Measurements from ENCODE around the gene SHE. TPM values are rescaled to one million over a fixed set of nuclear protein-coding genes. Genes with fewer than 3 reads are reported as not detected.
"Not testable (repeated sequence)": the region's sequence is repeated elsewhere in the genome, so short reads cannot be mapped to it uniquely, and the experiment has no call there.

Gene SHE
- polyA plus RNA-seq, 4 donors = 0.67 to 15.5 (median 3.3) TPM

DNA sequence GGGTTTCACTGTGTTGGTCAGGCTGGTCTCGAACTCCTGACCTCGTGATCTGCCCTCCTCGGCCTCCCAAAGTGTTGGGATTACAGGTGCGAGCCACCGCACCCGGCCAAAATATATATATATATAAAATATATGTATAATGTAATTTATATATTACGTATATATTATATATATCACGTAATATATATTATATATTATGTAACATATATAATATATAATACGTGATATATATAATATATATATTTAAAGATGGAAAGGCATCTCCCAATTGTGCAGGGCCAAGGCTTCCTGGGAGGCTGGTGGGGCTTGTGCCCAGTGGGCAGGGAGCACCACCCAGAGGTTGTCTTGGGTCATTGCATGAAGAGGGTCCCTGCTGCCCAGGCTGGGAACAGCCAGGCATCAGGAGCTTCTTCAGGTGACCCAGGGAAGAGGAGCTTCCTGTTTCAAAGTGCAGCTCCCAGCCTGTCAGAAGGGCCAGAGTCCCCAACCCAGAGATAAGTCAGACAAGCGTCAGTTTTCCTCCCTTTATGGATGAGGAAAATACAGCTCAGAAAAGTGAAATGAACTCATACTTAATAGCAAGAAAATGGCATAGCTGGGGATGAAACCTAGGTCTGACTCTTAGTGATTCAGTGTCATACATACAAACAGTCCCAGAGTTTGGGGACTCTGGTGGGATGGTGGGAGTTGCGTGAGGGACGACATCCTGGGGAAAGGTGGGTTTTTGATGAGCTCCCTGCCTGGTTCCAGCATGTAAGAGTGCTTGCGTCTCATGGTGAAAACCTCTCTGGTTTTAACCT lies 44.3 kb upstream of the SHE start:
- Histone ChIP-seq H3K27ac (ENCODE audit: low read depth in 1 of 3, low read length in 2 of 3) (peak overlapping the region in 1 of 3 donors; percentile 49), H3K27me3 (ENCODE audit: control insufficient read depth in 3 of 3, insufficient read depth in 3 of 3, low read length in 3 of 3) (peaks cover 0 to 9% (median 0%) of the 10 kb centered on the region in 3 donors), H3K4me1 (ENCODE audit: control insufficient read depth in 3 of 3, insufficient read depth in 2 of 3, low read depth in 1 of 3, low read length in 2 of 3) (peaks cover 0 to 8% (median 3%) of the 10 kb centered on the region in 3 donors), H3K9me3 (ENCODE audit: control insufficient read depth in 2 of 2, insufficient read depth in 1 of 2, low read depth in 1 of 2, low read length in 1 of 2) (no peaks in the 10 kb centered on the region), H3K4me3 (ENCODE audit: low read depth in 1 of 3, low read length in 3 of 3) (no peak overlapping the region), H3K36me3 (ENCODE audit: control insufficient read depth in 3 of 3, insufficient read depth in 2 of 3, low read depth in 1 of 3, low read length in 3 of 3) (peaks cover 9 to 27% (median 10%) of the 10 kb centered on the region in 3 donors)
- 79 to 84% (median 81%) methylated on average over 13 of the region's 13 CpGs for WGBS, 3 donors
- DNase-seq (peak; percentile 61 to 83), FAIRE-seq (no peak)

DNA sequence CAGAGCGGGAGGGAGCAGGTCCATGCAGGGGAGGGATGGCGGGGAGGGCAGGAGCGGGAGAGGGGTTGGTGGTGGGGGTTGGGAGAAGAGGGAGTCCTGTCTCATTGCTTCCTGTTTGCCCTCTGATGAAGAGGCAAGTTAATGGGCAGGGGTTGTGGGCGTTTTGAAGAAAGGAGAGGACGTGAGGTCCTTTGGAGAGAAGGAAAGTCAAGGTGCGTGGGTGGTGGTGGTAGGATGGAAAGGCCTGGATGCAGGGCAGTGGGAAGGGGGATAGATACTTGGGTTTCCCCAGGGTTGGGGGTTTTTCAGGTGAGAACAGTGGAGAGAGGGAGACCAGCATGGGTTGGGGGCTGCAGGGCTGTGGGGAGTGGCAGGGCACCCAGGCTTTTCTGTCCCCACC lies 39.0 kb upstream of the SHE start:
- Histone ChIP-seq H3K9me3 (ENCODE audit: control insufficient read depth in 2 of 2, insufficient read depth in 1 of 2, low read depth in 1 of 2, low read length in 1 of 2) (no peaks in the 10 kb centered on the region), H3K4me1 (ENCODE audit: control insufficient read depth in 3 of 3, insufficient read depth in 2 of 3, low read depth in 1 of 3, low read length in 2 of 3) (no peaks in the 10 kb centered on the region), H3K27ac (ENCODE audit: low read depth in 1 of 3, low read length in 2 of 3) (no peak overlapping the region), H3K4me3 (ENCODE audit: low read depth in 1 of 3, low read length in 3 of 3) (no peak overlapping the region), H3K27me3 (ENCODE audit: control insufficient read depth in 3 of 3, insufficient read depth in 3 of 3, low read length in 3 of 3) (peaks cover 0 to 28% (median 2%) of the 10 kb centered on the region in 3 donors), H3K36me3 (ENCODE audit: control insufficient read depth in 3 of 3, insufficient read depth in 2 of 3, low read depth in 1 of 3, low read length in 3 of 3) (no peaks in the 10 kb centered on the region)
- FAIRE-seq (no peak), DNase-seq (no peak)
- 45 to 56% (median 53%) methylated on average over 6 of the region's 6 CpGs for WGBS, 3 donors

DNA sequence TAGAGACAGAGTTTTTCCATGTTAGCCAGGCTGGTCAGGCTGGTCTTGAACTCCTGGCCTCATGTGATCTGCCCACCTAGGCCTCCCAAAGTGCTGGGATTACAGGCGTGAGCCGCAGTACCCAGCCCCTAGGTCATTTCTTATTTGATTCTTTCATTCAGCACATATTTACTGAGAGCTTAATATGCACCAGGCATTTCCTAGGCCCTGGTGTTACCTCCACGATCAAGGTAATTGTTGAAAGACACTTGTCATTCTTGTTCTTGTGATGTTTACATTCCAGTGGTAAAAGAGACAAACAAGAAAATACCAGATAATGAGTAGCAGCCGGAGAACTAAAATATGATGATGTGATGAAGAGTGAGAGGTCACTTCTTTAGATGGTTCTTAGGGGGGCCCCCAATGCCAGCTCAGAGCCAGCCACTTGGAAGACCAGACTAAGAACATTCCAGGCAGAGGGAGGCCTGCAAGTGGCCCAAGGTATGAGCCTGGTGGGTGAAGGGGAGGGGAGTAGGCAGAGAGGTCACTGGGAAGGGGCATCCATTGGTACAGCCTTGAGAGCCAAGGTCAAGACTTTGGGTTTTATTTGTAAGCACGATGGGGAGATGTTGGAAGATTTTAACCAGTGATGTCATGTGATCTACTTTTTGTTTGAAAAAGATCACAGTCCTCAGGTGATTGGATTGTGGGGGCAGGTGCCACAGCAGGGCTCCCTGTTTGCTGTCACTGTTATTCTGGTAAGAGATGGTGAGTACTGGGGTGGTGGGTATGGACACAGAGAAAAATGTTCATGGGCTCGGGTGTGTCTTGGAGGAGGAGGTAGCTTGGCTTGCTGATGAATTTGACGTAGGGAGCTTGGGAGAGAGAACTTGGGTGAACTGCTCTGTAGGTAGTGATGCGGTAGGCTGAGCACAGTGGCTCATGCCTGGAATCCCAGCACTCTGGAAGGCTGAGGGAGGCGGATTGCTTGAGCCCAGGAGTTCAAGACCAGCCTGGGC lies 37.6 kb upstream of the SHE start:
- Histone ChIP-seq H3K9me3 (ENCODE audit: control insufficient read depth in 2 of 2, insufficient read depth in 1 of 2, low read depth in 1 of 2, low read length in 1 of 2) (peaks cover 0 to 4% of the 10 kb centered on the region in 2 donors), H3K4me1 (ENCODE audit: control insufficient read depth in 3 of 3, insufficient read depth in 2 of 3, low read depth in 1 of 3, low read length in 2 of 3) (no peaks in the 10 kb centered on the region), H3K27ac (ENCODE audit: low read depth in 1 of 3, low read length in 2 of 3) (no peak overlapping the region), H3K27me3 (ENCODE audit: control insufficient read depth in 3 of 3, insufficient read depth in 3 of 3, low read length in 3 of 3) (peaks cover 0 to 28% (median 2%) of the 10 kb centered on the region in 3 donors), H3K36me3 (ENCODE audit: control insufficient read depth in 3 of 3, insufficient read depth in 2 of 3, low read depth in 1 of 3, low read length in 3 of 3) (no peaks in the 10 kb centered on the region), H3K4me3 (ENCODE audit: low read depth in 1 of 3, low read length in 3 of 3) (no peak overlapping the region)
- 69 to 80% (median 77%) methylated on average over 9 of the region's 9 CpGs for WGBS, 3 donors
- no peak for FAIRE-seq
- DNase-seq = no peak

DNA sequence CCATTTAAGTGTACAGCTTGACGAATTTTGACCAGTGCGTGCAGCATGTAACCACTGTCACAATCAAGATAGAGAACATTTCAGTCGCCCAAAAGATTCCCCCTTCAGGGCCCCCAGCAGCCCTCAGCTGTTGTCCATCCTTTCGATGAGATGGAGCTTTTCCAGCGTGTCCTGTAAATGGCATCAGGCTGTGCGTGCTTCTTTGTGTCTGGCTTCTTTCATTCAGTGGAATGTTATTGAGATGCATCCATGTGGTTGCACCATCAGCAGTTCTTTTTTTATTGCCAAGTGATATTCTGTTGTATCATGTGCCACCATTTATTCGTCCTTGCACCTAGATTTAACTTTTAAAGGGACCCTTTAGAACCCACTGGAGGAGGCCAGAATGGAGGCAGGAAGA lies 34.4 kb upstream of the SHE start:
- FAIRE-seq (no peak), DNase-seq (no peak)
- 67 to 82% (median 79%) methylated on average over 7 of the region's 7 CpGs for WGBS, 3 donors
- Histone ChIP-seq H3K36me3 (ENCODE audit: control insufficient read depth in 3 of 3, insufficient read depth in 2 of 3, low read depth in 1 of 3, low read length in 3 of 3) (no peaks in the 10 kb centered on the region), H3K27me3 (ENCODE audit: control insufficient read depth in 3 of 3, insufficient read depth in 3 of 3, low read length in 3 of 3) (peaks cover 0 to 19% (median 2%) of the 10 kb centered on the region in 3 donors), H3K4me1 (ENCODE audit: control insufficient read depth in 3 of 3, insufficient read depth in 2 of 3, low read depth in 1 of 3, low read length in 2 of 3) (no peaks in the 10 kb centered on the region), H3K27ac (ENCODE audit: low read depth in 1 of 3, low read length in 2 of 3) (no peak overlapping the region), H3K4me3 (ENCODE audit: low read depth in 1 of 3, low read length in 3 of 3) (no peak overlapping the region), H3K9me3 (ENCODE audit: control insufficient read depth in 2 of 2, insufficient read depth in 1 of 2, low read depth in 1 of 2, low read length in 1 of 2) (peaks cover 0 to 4% of the 10 kb centered on the region in 2 donors)

DNA sequence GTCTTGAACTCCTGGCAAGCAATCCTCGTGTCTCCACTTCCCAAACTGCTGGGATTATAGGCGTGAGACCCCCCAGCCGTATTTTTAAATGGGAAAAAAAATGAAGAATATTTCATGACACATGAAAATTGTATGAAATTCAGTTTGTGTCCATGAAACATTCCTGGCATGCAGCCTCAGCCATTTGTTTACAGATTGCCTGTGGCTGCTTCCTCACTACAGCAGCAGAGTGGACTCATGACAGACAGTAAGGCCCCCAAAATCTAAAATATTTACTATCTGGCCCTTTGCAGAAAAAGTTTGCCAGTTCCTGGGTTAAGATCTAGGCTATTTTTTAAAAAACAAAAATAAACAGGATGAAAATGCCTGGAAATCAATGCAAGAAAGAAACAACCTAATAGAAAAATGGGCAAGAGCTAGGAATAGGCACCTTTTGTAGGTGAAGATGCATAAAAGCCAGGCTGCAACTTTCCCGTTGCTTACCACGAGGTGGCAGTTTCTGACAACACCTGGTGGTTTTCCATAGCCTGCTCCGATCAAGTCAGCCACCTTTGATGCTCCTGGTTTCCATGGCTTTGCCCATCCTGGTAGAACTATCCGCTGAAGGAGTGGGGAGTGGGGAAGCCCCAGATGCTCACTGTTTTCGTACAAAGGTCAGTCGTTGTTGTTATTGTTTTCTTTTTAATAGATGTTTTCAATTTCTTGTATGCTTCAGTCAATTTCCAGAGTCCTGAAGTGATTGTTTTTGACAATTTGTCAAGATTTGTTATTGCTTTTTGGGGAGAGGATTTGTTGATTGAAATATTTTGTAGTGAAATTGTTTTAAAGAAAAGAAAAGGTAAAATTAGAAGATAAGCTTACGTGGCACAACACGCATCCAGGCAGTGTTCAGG lies 32.0 kb upstream of the SHE start:
- H3K27ac ChIP-seq (ENCODE audit: low read depth in 1 of 3, low read length in 2 of 3) = no peak overlapping the region
- H3K9me3 ChIP-seq (ENCODE audit: control insufficient read depth in 2 of 2, insufficient read depth in 1 of 2, low read depth in 1 of 2, low read length in 1 of 2) = peaks cover 0 to 4% of the 10 kb centered on the region in 2 donors
- no peak overlapping the region for H3K4me3 ChIP-seq (ENCODE audit: low read depth in 1 of 3, low read length in 3 of 3)
- WGBS, 3 donors = 45 to 60% (median 50%) methylated on average over 11 of the region's 11 CpGs
- no peak for FAIRE-seq
- DNase-seq = peak; percentile 58 to 68
- H3K4me1 ChIP-seq (ENCODE audit: control insufficient read depth in 3 of 3, insufficient read depth in 2 of 3, low read depth in 1 of 3, low read length in 2 of 3) = no peaks in the 10 kb centered on the region
- H3K27me3 ChIP-seq (ENCODE audit: control insufficient read depth in 3 of 3, insufficient read depth in 3 of 3, low read length in 3 of 3) = peaks cover 0 to 7% (median 2%) of the 10 kb centered on the region in 3 donors
- H3K36me3 ChIP-seq (ENCODE audit: control insufficient read depth in 3 of 3, insufficient read depth in 2 of 3, low read depth in 1 of 3, low read length in 3 of 3) = no peaks in the 10 kb centered on the region

DNA sequence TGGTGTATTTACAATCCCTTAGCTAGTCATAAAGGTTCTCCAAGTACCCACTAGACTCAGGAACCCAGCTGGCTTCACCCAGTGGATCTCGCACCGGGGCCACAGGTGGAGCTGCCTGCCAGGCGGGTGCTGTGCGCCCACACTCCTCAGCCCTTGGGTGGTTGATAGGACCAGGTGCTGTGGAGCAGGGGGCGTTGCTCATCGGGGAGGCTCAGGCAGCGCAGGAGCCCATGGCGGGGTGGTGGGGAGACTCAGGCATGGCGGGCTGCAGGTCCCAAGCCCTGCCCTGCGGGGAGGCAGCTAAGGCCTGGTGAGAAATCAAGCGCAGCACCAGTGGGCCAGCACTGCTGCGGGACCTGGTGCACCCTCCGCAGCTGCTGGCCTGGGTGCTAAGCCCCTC lies 29.7 kb upstream of the SHE start:
- not testable (repeated sequence) for FAIRE-seq; DNase-seq; H3K36me3 ChIP-seq (ENCODE audit: control insufficient read depth in 3 of 3, insufficient read depth in 2 of 3, low read depth in 1 of 3, low read length in 3 of 3); H3K4me1 ChIP-seq (ENCODE audit: control insufficient read depth in 3 of 3, insufficient read depth in 2 of 3, low read depth in 1 of 3, low read length in 2 of 3); H3K27ac ChIP-seq (ENCODE audit: low read depth in 1 of 3, low read length in 2 of 3); H3K27me3 ChIP-seq (ENCODE audit: control insufficient read depth in 3 of 3, insufficient read depth in 3 of 3, low read length in 3 of 3); H3K9me3 ChIP-seq (ENCODE audit: control insufficient read depth in 2 of 2, insufficient read depth in 1 of 2, low read depth in 1 of 2, low read length in 1 of 2); H3K4me3 ChIP-seq (ENCODE audit: low read depth in 1 of 3, low read length in 3 of 3)
- whole genome bisulfite sequencing, 3 donors = 96 to 97% (median 97%) methylated on average over 11 to 13 of the region's 13 CpGs

DNA sequence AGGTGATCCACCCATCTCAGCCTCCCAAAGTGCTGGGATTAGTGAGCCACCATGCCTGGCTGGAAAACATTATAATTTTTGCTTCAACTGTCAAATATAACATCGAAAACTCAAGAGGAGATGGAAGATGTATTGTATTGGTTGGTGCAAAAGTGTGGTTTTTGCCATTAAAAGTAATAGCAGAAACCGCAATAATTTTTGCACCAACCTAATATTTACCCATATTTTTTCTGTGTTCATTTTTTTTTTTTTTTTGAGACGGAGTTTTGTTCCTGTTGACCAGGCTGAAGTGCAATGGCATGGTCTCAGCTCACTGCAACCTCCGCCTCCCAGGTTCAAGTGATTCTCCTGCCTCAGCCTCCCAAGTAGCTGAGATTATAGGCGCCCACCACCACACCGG lies 27.1 kb upstream of the SHE start:
- Histone ChIP-seq H3K4me1 (ENCODE audit: control insufficient read depth in 3 of 3, insufficient read depth in 2 of 3, low read depth in 1 of 3, low read length in 2 of 3) (no peaks in the 10 kb centered on the region), H3K27ac (ENCODE audit: low read depth in 1 of 3, low read length in 2 of 3) (no peak overlapping the region), H3K9me3 (ENCODE audit: control insufficient read depth in 2 of 2, insufficient read depth in 1 of 2, low read depth in 1 of 2, low read length in 1 of 2) (no peaks in the 10 kb centered on the region), H3K27me3 (ENCODE audit: control insufficient read depth in 3 of 3, insufficient read depth in 3 of 3, low read length in 3 of 3) (peaks cover 0 to 4% (median 0%) of the 10 kb centered on the region in 3 donors), H3K4me3 (ENCODE audit: low read depth in 1 of 3, low read length in 3 of 3) (no peak overlapping the region), H3K36me3 (ENCODE audit: control insufficient read depth in 3 of 3, insufficient read depth in 2 of 3, low read depth in 1 of 3, low read length in 3 of 3) (no peaks in the 10 kb centered on the region)
- 87 to 94% (median 94%) methylated on average over 6 of the region's 6 CpGs for WGBS, 3 donors
- no peak for FAIRE-seq
- no peak for DNase-seq
